GM19239 (cell line): ENCODE measurements around the gene POTEE.
"Not testable (repeated sequence)": the region's sequence is repeated elsewhere in the genome, so short reads cannot be mapped to it uniquely, and the experiment has no call there.

ENCODE experiments used
- DNase-seq: peaks from one replicate; pipeline ENCODE4 v3.0.0; 2011; ENCODE audit warnings: low spot score; ENCODE audit not compliant: insufficient read length
- FAIRE-seq: peaks from 2 replicates; lab custom pipeline; 2011; peaks lifted over from hg19 to GRCh38; lab: Jason Lieb, UNC

POTEE gene

DNA sequence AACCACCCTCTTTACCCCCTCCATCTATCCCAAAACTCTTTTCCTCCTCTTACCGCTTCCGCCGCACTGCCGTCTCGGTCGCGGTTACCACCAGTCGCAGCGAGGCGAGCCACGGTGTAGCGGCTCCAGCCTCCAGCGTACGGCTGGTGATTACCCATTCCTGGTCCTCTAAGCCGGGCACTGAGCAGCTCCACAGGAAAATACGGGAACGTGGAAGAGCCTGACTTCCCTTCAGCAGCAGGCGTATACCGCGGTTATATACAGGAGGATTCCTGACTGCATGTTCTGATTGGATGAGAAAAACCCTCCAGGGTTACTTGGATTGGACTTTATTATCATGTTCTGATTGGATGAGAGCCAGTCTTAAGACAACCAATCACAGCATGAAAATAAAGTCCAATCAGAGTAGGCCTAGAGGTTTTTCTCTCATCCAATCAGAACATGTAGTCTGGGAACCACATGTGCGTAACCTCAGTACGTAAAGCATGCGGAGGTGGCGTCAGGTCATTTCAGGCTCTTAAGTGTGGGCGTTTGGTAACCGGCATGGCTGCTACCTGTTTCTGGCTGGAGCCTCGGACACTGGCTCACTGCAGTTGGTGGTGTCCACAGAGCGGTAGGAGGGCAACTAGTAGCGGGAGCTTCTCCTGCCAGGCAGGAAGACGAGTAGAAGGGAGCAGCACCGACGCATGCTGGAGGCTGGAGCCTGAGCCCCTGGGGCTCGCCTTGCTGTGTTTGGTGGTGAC lies at the start of gene POTEE:
POTEE (plus strand) TSS at position 507 of the 743 bp plus-strand sequence. CDS start 8,867 bp downstream, outside the sequence.
- FAIRE-seq, DNase-seq: not testable (repeated sequence)

GRCh38 chr2:131165562-131165961 lies 43.8 kb upstream of the POTEE start:
- FAIRE-seq, DNase-seq: not testable (repeated sequence)

DNA sequence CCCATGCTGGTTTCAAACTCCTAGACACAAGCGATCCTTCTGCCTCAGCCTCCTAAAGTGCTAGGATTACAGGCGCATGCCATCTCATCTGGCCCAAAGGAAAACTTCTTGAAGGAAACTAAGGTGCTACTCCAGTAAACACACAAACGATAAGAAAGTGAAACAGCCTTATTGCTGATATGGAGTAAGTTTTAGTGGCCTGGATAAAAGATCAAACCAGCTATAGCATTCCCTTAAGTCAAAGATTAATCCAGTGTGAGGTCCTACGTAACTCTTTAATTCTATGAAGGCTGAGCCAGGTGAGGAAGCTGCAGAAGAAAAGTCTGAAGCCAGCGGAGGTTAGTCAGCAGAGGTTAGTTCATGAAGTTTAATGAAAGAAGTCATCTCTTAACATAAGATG lies 40.8 kb upstream of the POTEE start:
- DNase-seq = no peak
- no peak for FAIRE-seq

GRCh38 chr2:131178050-131178449 lies 31.3 kb upstream of the POTEE start:
- DNase-seq, FAIRE-seq: not testable (repeated sequence)

GRCh38 chr2:131178721-131179418 lies 30.5 kb upstream of the POTEE start:
- not testable (repeated sequence) for DNase-seq, FAIRE-seq

DNA sequence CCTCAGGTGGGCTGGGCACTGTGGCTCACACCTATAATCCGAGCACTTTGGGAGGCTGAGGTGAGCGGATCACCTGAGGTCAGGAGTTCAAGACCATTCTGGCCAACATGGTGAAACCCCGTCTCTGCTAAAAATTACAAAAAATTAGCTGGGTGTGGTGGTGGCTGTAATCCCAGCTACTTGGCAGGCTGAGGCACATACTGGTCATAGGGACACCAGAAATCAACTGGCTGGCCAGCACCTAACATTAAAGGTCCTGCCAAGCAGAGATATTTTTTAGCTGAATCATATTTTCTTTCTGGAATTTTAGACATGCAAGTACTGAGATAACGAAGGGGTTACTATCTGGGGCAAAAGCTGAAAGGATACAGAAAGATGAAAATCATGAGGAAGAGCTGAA lies 27.9 kb upstream of the POTEE start:
- not testable (repeated sequence) for DNase-seq

GRCh38 chr2:131193421-131193820 lies 15.9 kb upstream of the POTEE start:
- DNase-seq, FAIRE-seq: not testable (repeated sequence)

More for the DNA sequence above, 27.9 kb upstream of the POTEE start:
- FAIRE-seq = not testable (repeated sequence)

GRCh38 chr2:131196186-131196585 lies 13.2 kb upstream of the POTEE start:
- not testable (repeated sequence) for FAIRE-seq, DNase-seq

- FAIRE-seq (no peak), DNase-seq (no peak)
Observed at GRCh38 chr2:131201098-131201497, 8.2 kb upstream of the POTEE start.

GRCh38 chr2:131207839-131208238 lies 1.5 kb upstream of the POTEE start:
- not testable (repeated sequence) for DNase-seq, FAIRE-seq

DNA sequence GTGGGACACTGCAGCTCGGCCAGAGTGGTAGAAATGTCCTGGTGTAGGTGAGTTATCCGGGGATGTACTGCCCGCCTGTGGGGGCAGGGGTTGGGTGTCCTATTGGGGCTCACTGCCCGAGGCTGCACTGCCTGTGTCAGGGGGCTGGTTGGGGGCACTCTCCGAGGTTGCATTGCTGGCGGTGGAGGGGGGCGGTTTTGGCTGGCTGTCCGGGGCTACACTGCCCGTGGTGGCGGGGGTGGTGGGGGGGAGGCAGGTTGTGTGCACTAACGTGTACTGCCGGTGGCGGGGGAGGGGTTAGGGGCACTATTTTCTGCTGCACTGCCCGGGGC lies 403 bp downstream of the POTEE start:
- not testable (repeated sequence) for FAIRE-seq, DNase-seq

DNA sequence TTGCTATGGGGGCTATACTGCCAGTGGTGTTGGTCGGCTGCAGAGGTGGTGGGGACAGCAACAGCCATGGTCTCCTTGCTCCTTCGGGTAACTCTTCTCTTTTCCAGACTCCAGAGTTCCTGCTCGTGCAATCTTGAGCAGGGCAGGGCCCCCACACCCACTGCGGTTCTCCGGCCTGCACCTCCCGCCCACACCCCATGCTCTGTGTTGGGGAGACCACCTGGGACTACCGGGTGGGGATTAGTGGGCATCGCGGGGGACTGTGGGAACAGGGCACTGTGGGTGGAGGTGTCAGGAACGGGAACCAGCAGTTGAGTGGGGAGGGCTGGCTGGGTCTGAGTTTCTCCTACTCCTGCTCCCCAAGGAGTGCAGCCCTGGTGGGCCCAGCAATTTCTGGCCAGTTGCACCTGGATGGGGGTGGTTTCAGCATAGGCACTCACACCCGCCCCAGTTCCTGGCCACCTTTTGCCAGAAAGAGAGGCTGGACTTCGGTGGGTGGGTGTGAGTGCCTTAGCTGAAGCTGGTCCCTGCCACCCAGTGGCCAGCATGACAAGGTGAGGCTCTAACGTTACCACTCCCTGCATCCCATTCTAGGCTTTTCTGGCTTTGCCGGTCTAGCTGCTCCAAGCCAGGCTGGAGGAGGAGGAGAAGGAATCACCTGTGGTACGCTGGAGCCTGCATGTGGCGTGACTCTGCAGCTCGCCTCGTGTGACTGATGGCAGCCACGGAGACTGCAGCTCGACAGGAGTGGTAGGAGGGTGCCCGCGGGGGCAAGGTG lies 1.3 kb downstream of the POTEE start:
- FAIRE-seq = not testable (repeated sequence)

GRCh38 chr2:131217238-131217986 lies 8.1 kb downstream of the POTEE start:
- DNase-seq, FAIRE-seq: not testable (repeated sequence)

More for the DNA sequence above, 1.3 kb downstream of the POTEE start:
- DNase-seq = not testable (repeated sequence)

DNA sequence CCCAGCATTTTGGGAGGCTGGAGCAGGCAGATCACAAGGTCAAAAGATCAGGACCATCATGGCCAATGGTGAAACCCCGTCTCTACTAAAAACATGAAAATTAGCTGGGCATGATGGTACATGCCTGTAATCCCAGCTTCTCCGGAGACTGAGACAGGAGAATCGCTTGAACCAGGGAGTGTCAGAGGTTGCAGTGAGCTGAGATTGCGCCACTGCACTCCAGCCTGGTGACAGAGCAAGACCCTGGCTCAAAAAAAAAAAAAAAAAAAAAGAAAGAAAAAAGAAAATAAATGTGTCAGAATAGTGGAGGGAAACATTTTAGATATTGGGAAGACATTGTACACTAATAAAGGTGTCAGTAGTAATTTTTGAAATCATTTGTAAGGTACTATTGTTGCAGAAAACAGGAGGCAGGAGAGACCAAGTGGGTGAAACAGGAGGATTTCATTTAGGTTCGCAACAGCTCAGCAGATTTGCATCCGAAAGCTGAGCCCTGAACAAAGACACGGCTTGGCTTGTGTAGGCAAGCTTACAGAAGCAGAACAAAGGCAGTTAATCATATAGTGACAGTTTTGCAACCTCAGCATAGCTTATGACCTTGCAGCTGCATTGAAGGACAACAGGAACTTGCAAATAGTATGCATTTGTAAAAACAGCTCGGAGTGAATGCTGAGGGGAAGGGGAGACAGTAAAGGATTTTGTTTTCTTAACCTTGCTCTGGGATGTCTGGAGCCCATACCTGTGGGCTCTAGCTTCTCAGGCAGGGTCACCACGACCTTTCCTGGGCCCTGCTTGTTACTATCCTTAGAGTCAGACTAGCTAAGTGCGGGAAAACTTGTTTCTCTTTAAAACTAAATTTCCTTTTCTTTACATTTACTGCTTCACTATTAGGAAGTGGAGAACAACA lies 26.5 kb downstream of the POTEE start:
- FAIRE-seq, DNase-seq: not testable (repeated sequence)
